Measurements from ENCODE around the gene BHLHE41. TPM values are rescaled to one million over a fixed set of nuclear protein-coding genes. Genes with fewer than 3 reads are reported as not detected.

Gene BHLHE41
- total and polyA plus RNA-seq, 9 of the 15 experiments (the other 6 are each of a cell fraction or from before 2014, with no cell fraction given), result not detected

- TF ChIP-seq MAFG (tag; conservative IDR thresholded peaks at IDR 0.05), result peak; percentile 72
- TF ChIP-seq JUNB (CRISPR knock-in tag; conservative IDR thresholded peaks at IDR 0.05), result no peak
- no peak for TF ChIP-seq KLF1 (tag; IDR thresholded peaks at IDR 0.05)
- no peak for TF ChIP-seq ZNF764 (CRISPR knock-in tag; IDR thresholded peaks at IDR 0.05; ENCODE audit: low read depth)
- TF ChIP-seq RFX5 (IDR thresholded peaks at IDR 0.05; ENCODE audit: low read depth, low read length), result no peak
- no peak for TF ChIP-seq KLF16 (IDR thresholded peaks at IDR 0.05)
- peak; percentile 90 for TF ChIP-seq MYC (IDR thresholded peaks at IDR 0.05; ENCODE audit: low read depth, low read length)
- no peak for TF ChIP-seq MYC (CRISPR knock-in tag; IDR thresholded peaks at IDR 0.05; ENCODE audit: borderline replicate concordance, low read depth)
- no peak for TF ChIP-seq XRCC4 (IDR thresholded peaks at IDR 0.05; ENCODE audit: extremely low read depth, insufficient read depth, insufficient read length)
- TF ChIP-seq ZNF707 (CRISPR knock-in tag; conservative IDR thresholded peaks at IDR 0.05), result no peak
- TF ChIP-seq SETDB1 (IDR thresholded peaks at IDR 0.05; ENCODE audit: low read length), result no peak
- no peak for TF ChIP-seq PHF20 (IDR thresholded peaks at IDR 0.05; ENCODE audit: partially characterized antibody)
- no peak for TF ChIP-seq E2F8 (IDR thresholded peaks at IDR 0.05; ENCODE audit: low read depth, partially characterized antibody)
- TF ChIP-seq BCOR (IDR thresholded peaks at IDR 0.05), result no peak
- peak; percentile 82; the same call in 1 of the 2 replicates for TF ChIP-seq NR3C1 (CRISPR knock-in tag; IDR thresholded peaks at IDR 0.05)
- peak; percentile 87 for TF ChIP-seq CCNT2 (IDR thresholded peaks at IDR 0.05; ENCODE audit: borderline replicate concordance, extremely low read depth, insufficient read length, low read depth, low read length)
- TF ChIP-seq NEUROD1 (IDR thresholded peaks at IDR 0.05; ENCODE audit: borderline replicate concordance, low read depth, low read length, partially characterized antibody), result no peak
- TF ChIP-seq CBFB (CRISPR knock-in tag; IDR thresholded peaks at IDR 0.05), result no peak
- no peak for TF ChIP-seq DNMT1 (IDR thresholded peaks at IDR 0.05)
- 0 out of 2 replicates have a peak, but pooled peaks have one; percentile 17 for TF ChIP-seq ZNF740 (CRISPR knock-in tag; IDR thresholded peaks at IDR 0.05)
- TF ChIP-seq ZNF740 (tag; IDR thresholded peaks at IDR 0.05), result no peak
- TF ChIP-seq ZNF398 (CRISPR knock-in tag; IDR thresholded peaks at IDR 0.05), result no peak
- TF ChIP-seq ZFX (CRISPR knock-in tag; IDR thresholded peaks at IDR 0.05), result peak; percentile 84
- peak; percentile 58; the same call in 1 of the 2 replicates for TF ChIP-seq EP400 (IDR thresholded peaks at IDR 0.05)
These were observed 10.8 kb downstream of the BHLHE41 start (continued) for GRCh38 chr12:26113853-26114719.

Measured in K562 (cell line).